ENCODE results near the gene ODAD4. TPM values are rescaled to one million over a fixed set of nuclear protein-coding genes. Genes with fewer than 3 reads are reported as not detected.

The ODAD4 gene
- polyA plus RNA-seq, 3 donors, result 0.04 to 0.28 (median 0.23) TPM

DNA sequence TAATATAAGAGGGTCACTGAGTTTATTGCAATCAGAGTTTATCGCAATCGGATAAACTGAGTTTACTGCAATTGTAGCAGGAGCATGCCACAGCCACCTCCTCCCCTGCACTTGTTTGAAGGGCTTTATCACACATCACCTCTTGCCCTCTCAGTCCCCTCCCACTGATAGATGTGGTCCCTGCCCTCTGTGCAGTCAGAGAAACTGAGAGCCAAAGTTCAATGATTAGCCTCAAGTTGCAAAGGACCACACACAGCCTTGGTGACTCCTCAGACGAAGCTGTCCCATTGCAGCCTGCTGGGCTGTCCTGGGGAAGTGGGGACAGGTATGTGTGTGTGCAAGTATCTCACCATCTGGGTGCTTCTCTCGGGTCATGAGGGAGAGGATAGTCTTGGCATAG lies 25.2 kb upstream of the ODAD4 start:
- DNase-seq, result no peak
- no peak overlapping the region for H3K9ac ChIP-seq (ENCODE audit: insufficient read depth, low read length, poor library complexity, severe bottlenecking)
- H3K4me2 ChIP-seq (replicated peaks; ENCODE audit: extremely low read depth, low read length, poor library complexity, severe bottlenecking), result no peak overlapping the region
- Mint-ChIP-seq H3K27me3 (ENCODE audit: low read depth in 3 of 3) (peaks cover 0 to 2% (median 0%) of the 10 kb centered on the region in 3 donors), H3K4me3 (no peak overlapping the region), H3K36me3 (peaks cover 83 to 100% of the 10 kb centered on the region in 2 donors), H3K4me1 (no peaks in the 10 kb centered on the region), H3K9me3 (peaks cover 0 to 2% (median 0%) of the 10 kb centered on the region in 7 donors), H3K27ac (peak overlapping the region in 1 of 7 donors; percentile 4)
- H3K4me3 ChIP-seq (replicated peaks in 1 of 3; ENCODE audit: low read depth in 2 of 3, low read length in 3 of 3), result no peak overlapping the region
- TF ChIP-seq, protein P1, sequence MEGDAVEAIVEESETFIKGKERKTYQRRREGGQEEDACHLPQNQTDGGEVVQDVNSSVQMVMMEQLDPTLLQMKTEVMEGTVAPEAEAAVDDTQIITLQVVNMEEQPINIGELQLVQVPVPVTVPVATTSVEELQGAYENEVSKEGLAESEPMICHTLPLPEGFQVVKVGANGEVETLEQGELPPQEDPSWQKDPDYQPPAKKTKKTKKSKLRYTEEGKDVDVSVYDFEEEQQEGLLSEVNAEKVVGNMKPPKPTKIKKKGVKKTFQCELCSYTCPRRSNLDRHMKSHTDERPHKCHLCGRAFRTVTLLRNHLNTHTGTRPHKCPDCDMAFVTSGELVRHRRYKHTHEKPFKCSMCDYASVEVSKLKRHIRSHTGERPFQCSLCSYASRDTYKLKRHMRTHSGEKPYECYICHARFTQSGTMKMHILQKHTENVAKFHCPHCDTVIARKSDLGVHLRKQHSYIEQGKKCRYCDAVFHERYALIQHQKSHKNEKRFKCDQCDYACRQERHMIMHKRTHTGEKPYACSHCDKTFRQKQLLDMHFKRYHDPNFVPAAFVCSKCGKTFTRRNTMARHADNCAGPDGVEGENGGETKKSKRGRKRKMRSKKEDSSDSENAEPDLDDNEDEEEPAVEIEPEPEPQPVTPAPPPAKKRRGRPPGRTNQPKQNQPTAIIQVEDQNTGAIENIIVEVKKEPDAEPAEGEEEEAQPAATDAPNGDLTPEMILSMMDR (IDR thresholded peaks at IDR 0.05), result no peak
- WGBS (ENCODE audit: insufficient coverage), result 100% methylated on average over 1 of the region's 4 CpGs
- no peak overlapping the region for H2AFZ ChIP-seq (ENCODE audit: insufficient read depth, low read depth, low read length, poor library complexity, severe bottlenecking)
- H3K36me3 ChIP-seq (replicated peaks in 1 of 2; ENCODE audit: control insufficient read depth in 1 of 2, insufficient read depth in 2 of 2, low read length in 2 of 2), result peaks cover 87 to 100% of the 10 kb centered on the region in 2 donors
- H3K27me3 ChIP-seq (ENCODE audit: control insufficient read depth in 2 of 2, insufficient read depth in 2 of 2, low read length in 2 of 2), result no peaks in the 10 kb centered on the region
- H3K27ac ChIP-seq (ENCODE audit: low read depth in 1 of 2, low read length in 2 of 2), result no peak overlapping the region
- H3K79me2 ChIP-seq (ENCODE audit: insufficient read depth, low read length), result no peaks in the 10 kb centered on the region
- H3K9me3 ChIP-seq (replicated peaks in 1 of 2; ENCODE audit: control insufficient read depth in 1 of 2, insufficient read depth in 1 of 2, low read length in 2 of 2), result no peaks in the 10 kb centered on the region
- intact Hi-C loops (cut with micrococcal nuclease), result no loop called here
- H3K4me1 ChIP-seq (ENCODE audit: control insufficient read depth in 1 of 2, insufficient read depth in 2 of 2, low read length in 2 of 2), result no peaks in the 10 kb centered on the region
- peaks cover 1% of the 10 kb centered on the region for H4K20me1 ChIP-seq (ENCODE audit: insufficient read depth, low read length)

- H3K27me3 ChIP-seq (ENCODE audit: control insufficient read depth in 2 of 2, insufficient read depth in 2 of 2, low read length in 2 of 2), result no peaks in the 10 kb centered on the region
- no peaks in the 10 kb centered on the region for H3K9me3 ChIP-seq (replicated peaks in 1 of 2; ENCODE audit: control insufficient read depth in 1 of 2, insufficient read depth in 1 of 2, low read length in 2 of 2)
- H3K4me3 ChIP-seq (replicated peaks in 1 of 3; ENCODE audit: low read depth in 2 of 3, low read length in 3 of 3), result no peak overlapping the region
- Mint-ChIP-seq H3K27me3 (ENCODE audit: low read depth in 3 of 3) (peaks cover 0 to 2% (median 0%) of the 10 kb centered on the region in 3 donors), H3K4me1 (no peaks in the 10 kb centered on the region), H3K4me3 (no peak overlapping the region), H3K36me3 (peaks cover 85 to 100% of the 10 kb centered on the region in 2 donors), H3K9me3 (peaks cover 0 to 2% (median 0%) of the 10 kb centered on the region in 7 donors), H3K27ac (peak overlapping the region in 3 of 7 donors; percentile 42 to 61 (median 57))
- peaks cover 89 to 100% of the 10 kb centered on the region in 2 donors for H3K36me3 ChIP-seq (replicated peaks in 1 of 2; ENCODE audit: control insufficient read depth in 1 of 2, insufficient read depth in 2 of 2, low read length in 2 of 2)
- no peak overlapping the region for H3K27ac ChIP-seq (ENCODE audit: low read depth in 1 of 2, low read length in 2 of 2)
- H3K4me1 ChIP-seq (ENCODE audit: control insufficient read depth in 1 of 2, insufficient read depth in 2 of 2, low read length in 2 of 2), result no peaks in the 10 kb centered on the region
- TF ChIP-seq, protein P1 (IDR thresholded peaks at IDR 0.05), result no peak
- H3K4me2 ChIP-seq (replicated peaks; ENCODE audit: extremely low read depth, low read length, poor library complexity, severe bottlenecking), result no peak overlapping the region
- H4K20me1 ChIP-seq (ENCODE audit: insufficient read depth, low read length), result peaks cover 11% of the 10 kb centered on the region
- no peak overlapping the region for H3K9ac ChIP-seq (ENCODE audit: insufficient read depth, low read length, poor library complexity, severe bottlenecking)
- intact Hi-C loops (cut with micrococcal nuclease), result no loop called here
- no peaks in the 10 kb centered on the region for H3K79me2 ChIP-seq (ENCODE audit: insufficient read depth, low read length)
- 90% methylated on average over 12 of the region's 15 CpGs for WGBS (ENCODE audit: insufficient coverage)
- DNase-seq, result no peak
- H2AFZ ChIP-seq (ENCODE audit: insufficient read depth, low read depth, low read length, poor library complexity, severe bottlenecking), result no peak overlapping the region
Observed at GRCh38 chr17:41906465-41907184, 23.8 kb upstream of the ODAD4 start.

Data from CD14-positive monocyte (primary cell).